Activated effector memory CD4-positive, alpha-beta T cell treated with anti-CD3 and anti-CD28 coated beads, Interleukin-2, amount 50 U/mL, for 16 hours (primary cell): ENCODE results near the gene NCK2.
A peak's percentile ranks its signal among the peaks of the same experiment; 100 is the strongest.

ENCODE experiments used
- DNase-seq: peaks from one replicate; pipeline ENCODE4 v3.0.0-alpha.2; 2020

NCK2 gene

GRCh38 chr2:105737980-105738657 is 6.6 kb upstream of the NCK2 start:
- DNase-seq = no peak

- no peak for DNase-seq
These were observed 6.0 kb upstream of the NCK2 start for GRCh38 chr2:105738658-105739241.

- DNase-seq = peak; percentile 69
These were observed 5.3 kb upstream of the NCK2 start for GRCh38 chr2:105739426-105739825.

GRCh38 chr2:105739944-105740530 is 4.7 kb upstream of the NCK2 start:
- DNase-seq = no peak

GRCh38 chr2:105741174-105741573 is 3.5 kb upstream of the NCK2 start:
- no peak for DNase-seq

- DNase-seq = no peak
These were observed 3.1 kb upstream of the NCK2 start for GRCh38 chr2:105741617-105742016.

GRCh38 chr2:105744091-105744908 is 412 bp upstream of the NCK2 start:
- DNase-seq = peak; percentile 89

- DNase-seq = peak; percentile 95
These were observed 1.7 kb downstream of the NCK2 start for GRCh38 chr2:105746177-105747080.

- DNase-seq = no peak
These were observed 2.7 kb downstream of the NCK2 start for GRCh38 chr2:105747254-105747894.

- DNase-seq = peak; percentile 67
These were observed 3.3 kb downstream of the NCK2 start for GRCh38 chr2:105747991-105748390.

- peak; percentile 64 for DNase-seq
These were observed 3.9 kb downstream of the NCK2 start for GRCh38 chr2:105748566-105748965.

GRCh38 chr2:105749583-105750400 is 5.1 kb downstream of the NCK2 start:
- DNase-seq = peak; percentile 83

- peak; percentile 62 for DNase-seq
These were observed 6.0 kb downstream of the NCK2 start for GRCh38 chr2:105750735-105751134.

GRCh38 chr2:105751272-105751671 is 6.6 kb downstream of the NCK2 start:
- DNase-seq = no peak

GRCh38 chr2:105752691-105753358 is 8.1 kb downstream of the NCK2 start:
- no peak for DNase-seq

- peak; percentile 61 for DNase-seq
These were observed 8.7 kb downstream of the NCK2 start for GRCh38 chr2:105753380-105753779.

- DNase-seq = peak; percentile 75
These were observed 9.3 kb downstream of the NCK2 start for GRCh38 chr2:105754011-105754410.

GRCh38 chr2:105754994-105755393 is 10.3 kb downstream of the NCK2 start:
- DNase-seq = no peak

- peak; percentile 62 for DNase-seq
These were observed 11.2 kb downstream of the NCK2 start for GRCh38 chr2:105755895-105756294.

GRCh38 chr2:105756435-105756834 is 11.7 kb downstream of the NCK2 start:
- DNase-seq = peak; percentile 62
